HG02852 (cell line): ENCODE measurements around the gene MRPL58.
A peak's percentile ranks its signal among the peaks of the same experiment; 100 is the strongest.
"Not testable (repeated sequence)": the region's sequence is repeated elsewhere in the genome, so short reads cannot be mapped to it uniquely, and the experiment has no call there.

ENCODE experiments used
- ATAC-seq: cut with Tn5 transposase; IDR thresholded peaks from one replicate; pipeline ENCODE4 v1.9.1; 2021; ENCODE audit warnings: mild to moderate bottlenecking, moderate library complexity; ENCODE audit not compliant: unreplicated experiment

The MRPL58 gene

DNA sequence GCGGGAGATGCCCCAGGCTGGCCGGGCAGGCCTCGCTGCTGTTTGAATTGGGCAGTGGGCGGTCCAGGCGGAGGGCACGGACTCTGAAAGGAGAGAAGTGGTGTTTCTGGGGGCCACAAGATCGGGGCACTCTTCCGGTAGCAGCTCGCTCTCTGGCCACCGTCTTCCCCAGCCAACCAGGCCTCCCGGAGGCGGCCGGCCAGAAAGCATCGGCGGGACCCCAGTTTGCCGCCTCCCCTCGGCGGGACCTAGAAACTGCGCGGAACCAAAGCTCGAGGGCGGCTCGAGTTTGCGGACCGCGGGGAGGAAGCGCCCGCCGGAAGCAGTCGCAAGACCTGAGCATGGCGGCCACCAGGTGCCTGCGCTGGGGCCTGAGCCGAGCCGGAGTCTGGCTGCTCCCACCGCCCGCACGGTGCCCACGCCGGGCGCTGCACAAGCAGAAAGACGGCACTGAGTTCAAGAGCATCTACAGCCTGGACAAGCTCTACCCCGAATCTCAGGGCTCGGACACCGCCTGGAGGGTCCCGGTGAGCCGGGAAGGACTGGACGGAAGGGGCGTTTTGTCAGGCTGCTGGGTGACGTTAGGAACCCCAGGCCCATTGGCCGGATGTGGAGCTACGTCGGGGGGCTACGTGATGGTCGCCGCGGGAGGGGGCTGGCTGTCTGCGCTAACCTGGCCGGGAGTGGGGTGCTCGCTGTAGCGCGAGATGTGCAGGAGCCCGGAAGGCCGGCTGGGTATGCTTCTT lies at the start of gene MRPL58:
Gene MRPL58 (plus strand): TSS at position 325 of the 746 bp plus-strand sequence. CDS start 17 bp downstream, at position 342.
- ATAC-seq: peak; percentile 82

DNA sequence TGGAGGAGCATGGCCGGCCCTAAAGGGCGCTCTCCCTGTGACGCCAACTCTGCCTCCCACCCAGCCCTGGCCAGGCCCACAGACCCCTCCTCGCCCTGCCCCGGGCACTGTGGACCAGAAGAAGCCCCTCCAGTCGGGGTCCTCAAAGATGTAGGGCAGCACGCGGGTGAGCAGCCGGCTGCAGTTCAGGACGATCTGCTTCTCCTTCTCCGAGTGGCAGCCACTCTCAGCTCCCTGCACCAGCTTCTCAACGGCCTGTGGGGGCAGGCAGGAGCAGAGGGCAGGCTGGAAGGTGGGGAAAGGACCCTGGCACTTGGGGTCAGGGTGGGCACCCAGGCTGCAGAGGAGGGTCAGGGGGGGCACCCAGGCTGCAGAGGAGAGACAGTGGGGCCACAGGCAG lies 48.8 kb upstream of the MRPL58 start:
- no peak for ATAC-seq

- no peak for ATAC-seq
Observed at GRCh38 chr17:74964246-74964761, 48.2 kb upstream of the MRPL58 start.

GRCh38 chr17:74964988-74965622 lies 47.4 kb upstream of the MRPL58 start:
- ATAC-seq: no peak

- no peak for ATAC-seq
Observed at GRCh38 chr17:74968361-74968780, 44.1 kb upstream of the MRPL58 start.

- not testable (repeated sequence) for ATAC-seq
Observed at GRCh38 chr17:74969501-74969900, 43.0 kb upstream of the MRPL58 start.

DNA sequence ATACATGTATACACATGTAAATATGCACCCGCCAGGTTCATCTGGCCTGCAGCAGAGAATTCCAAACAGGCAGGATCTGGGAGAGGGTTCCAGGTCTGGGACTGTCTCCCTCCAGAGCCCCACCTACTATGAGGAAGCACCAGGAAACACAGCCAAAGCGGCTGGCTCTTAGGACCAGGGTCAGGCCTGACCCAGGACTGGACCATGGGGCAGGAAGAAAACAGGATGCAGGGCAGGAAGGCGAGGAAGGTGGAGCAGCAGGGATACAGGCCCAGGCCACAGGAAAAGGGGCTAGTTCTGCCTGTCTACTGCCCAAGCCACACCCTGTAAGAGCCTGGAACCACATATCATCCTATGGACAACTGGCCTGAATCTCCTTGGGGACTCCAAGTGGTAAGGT lies 42.1 kb upstream of the MRPL58 start:
- no peak for ATAC-seq

GRCh38 chr17:74971069-74971841 lies 41.2 kb upstream of the MRPL58 start:
- ATAC-seq: no peak

DNA sequence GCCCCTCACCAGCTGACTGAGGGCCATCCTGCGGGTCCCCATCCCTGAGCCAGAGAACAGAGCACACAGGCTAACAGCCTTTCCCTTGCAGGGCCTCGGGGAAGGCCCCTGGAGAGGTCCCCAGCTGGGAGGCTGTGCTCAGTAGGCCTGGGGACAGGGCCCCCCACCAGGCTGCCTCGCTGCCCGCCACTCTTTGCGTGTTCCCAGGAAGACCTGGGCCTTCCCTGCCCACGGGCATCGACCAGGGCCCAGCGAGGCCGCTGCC lies 40.7 kb upstream of the MRPL58 start:
- ATAC-seq: no peak

GRCh38 chr17:74972107-74972972 lies 40.1 kb upstream of the MRPL58 start, which contains the start of gene HID1:
TSS of gene HID1 (minus strand) at chr17:74972759. CDS start at chr17:74972656, 103 bp downstream.
- ATAC-seq: no peak

DNA sequence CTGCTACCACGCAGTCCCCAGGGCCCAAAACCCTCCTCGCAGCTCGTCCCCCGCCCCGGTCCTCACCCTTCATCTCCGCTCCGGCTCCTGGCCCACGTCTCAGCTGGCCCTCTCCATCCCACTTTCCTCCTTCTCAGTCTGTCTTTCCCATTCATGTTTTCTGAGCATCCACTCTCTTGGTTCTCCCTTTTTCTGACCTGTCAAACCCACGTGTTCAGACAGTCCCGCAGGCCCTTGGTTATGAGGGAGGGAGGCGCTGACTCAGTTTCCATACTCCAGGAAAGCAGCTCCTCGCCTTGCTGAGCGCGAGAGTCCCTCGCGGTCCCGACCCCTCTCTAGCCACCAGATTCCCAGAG lies 39.5 kb upstream of the MRPL58 start:
- ATAC-seq: no peak

DNA sequence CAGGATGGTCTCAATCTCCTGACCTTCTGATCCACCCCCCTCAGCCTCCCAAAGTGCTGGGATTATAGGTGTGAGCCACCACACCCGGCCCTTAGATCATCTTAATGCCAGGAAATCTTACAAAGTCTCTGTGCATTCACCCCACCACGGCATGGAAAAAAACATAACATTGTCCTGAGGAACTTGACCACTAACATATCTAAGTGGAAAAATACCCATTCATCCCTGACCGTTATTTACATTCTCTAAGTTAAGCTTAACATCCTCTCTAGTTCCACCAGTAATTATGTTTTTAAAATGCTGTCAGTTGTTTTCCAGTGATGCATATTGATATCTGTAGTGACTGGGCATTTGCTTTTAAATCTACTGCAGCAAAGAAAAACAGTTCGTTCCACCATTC lies 36.5 kb upstream of the MRPL58 start:
- no peak for ATAC-seq

- ATAC-seq: no peak
Observed at GRCh38 chr17:74977802-74978201, 34.7 kb upstream of the MRPL58 start.

- no peak for ATAC-seq
Observed at GRCh38 chr17:74978240-74978639, 34.2 kb upstream of the MRPL58 start.

- no peak for ATAC-seq
Observed at GRCh38 chr17:74979408-74980146, 32.9 kb upstream of the MRPL58 start.

DNA sequence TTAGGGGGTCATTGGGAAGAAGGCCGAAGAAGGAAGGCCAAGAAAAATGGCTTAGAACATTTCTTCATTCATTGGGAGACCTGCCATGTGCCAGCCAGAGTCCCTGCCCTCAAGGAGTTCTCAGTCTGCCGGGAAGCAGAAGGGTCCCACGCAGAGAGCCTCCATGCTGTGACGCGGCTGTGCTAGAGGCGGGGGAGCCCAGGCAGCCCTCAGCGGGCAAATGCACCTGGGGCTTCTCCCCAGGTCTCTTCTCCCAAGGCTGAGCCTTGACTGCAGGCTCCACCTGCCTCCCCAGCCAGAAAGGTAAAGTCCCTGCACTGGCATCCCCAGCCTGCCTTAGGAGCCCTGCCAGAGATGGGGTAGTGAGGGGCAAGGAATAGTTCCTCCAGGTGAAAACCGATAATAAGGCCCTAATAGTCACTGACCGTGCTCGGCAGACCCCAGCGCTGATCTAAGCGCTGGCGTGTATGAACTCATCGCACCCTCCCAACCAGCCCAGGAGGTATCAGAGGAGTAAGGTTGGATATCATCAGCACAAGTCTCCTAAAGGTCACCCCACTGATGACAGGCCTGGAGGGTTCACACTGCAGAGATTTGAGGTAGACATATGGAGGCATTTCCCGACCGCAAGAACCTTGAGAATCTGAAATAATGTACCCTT lies 31.0 kb upstream of the MRPL58 start:
- ATAC-seq: no peak

DNA sequence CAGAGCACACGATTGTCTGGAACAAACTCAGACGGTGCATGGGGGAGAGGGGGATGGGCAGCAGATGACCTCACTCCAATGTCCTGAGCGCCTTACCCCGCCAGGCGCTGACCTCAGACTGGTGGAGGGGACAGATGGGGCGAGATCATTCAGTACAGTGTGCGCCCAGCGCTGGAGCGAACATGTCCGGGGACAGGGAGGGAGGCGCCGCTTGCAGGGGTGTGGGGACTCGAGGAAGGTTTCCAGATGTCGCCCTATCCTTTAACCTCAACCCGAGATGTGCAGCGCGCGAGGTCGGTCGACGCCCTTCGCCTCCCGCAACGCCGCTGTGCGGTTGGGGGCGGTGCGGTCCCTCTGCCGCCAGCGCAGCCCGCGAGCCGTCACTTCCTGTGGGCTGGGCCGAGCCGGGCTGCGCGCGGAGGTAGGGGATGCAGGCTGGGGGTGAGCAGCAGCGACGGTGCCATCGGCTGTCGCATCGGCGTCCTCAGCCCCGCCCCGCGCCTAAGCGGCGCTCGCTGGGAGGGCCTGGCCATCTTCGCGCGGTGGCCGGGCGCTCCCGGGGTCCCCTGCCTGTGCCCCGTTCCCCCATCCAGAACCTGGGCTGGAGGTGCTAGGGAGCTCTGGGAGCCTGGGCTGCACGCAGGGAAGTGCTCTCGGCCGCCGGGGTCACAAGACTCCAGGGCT lies 30.3 kb upstream of the MRPL58 start:
- ATAC-seq: no peak

GRCh38 chr17:74982663-74983313 lies 29.7 kb upstream of the MRPL58 start:
- ATAC-seq: not testable (repeated sequence)

GRCh38 chr17:74986206-74986576 lies 26.3 kb upstream of the MRPL58 start:
- ATAC-seq: no peak
